NCI-H1417 (cell line): Measurements from ENCODE around the gene ABHD17A.

ENCODE experiments used
- DNase-seq, 3 experiments: peaks; one replicate each; lab custom pipeline; 2025; lab: John Stamatoyannopoulos, UW

Gene ABHD17A

DNA sequence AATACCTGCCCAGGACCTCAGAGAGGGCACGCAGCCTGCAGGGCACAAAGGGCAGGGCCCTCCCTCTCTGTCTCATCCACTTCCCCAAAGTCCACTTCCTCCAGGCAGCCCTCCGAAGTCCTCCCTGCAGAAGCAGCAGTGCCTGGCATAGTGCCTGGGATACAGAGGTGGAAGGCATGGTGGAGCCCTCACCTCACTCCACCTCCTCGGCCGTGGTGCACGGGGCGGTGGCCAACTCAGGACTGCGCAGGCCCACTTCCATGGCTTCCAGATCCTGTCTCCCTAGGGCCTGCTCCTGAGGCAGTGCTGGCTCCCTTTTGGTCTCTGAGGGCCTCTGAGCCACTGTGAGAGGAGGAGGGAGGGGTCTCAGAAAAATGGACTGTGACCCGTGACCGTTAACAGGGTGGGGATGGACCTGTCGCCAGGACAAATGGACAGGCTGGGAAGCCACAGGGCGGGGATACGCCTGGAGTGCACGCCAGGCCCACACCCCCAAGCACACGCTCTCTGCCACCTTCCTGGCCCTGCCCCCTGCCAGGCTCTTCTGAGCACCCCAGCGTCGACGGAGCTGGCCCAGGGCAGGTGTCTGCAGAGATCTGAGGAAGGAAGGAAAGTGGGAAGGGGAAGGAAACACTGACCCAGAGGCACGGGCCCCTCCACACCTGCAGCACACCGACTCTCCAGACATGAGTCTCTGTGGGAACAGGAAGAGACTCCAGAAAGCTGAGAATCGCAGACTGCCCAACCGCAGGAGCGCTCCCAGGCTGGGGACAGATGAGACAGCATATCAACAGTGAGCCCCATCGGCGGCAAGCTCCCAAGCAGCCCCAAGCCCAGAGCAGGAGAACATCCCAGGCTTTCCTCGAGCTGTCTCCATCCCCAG, 45.4 kb downstream of the ABHD17A start:
- DNase-seq: no peak

DNA sequence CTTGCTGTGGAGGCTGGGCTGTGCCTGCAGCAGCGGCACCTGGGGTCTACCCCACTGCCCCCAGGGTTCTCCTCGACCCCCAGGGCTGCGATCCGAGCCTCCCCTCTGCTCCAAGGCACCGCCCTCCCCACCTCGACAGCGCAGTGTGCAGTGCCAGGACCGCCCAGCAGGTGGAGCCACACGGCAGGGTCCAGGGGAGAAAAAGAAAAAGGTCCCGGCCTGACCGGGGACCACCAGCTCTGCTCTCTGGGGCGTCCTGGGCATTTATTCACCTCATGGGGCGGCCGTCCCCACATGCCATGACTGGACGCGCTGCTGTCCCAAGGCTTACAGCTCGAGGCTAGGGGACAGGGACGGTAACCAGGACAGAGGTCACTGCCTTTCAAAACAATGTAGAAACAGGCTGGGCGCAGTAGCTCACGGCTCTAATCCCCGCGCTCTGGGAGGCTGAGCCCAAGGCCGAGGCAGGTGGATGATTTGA, 47.6 kb downstream of the ABHD17A start:
- peak in 1 of 3 experiments; percentile 4 for DNase-seq

DNA sequence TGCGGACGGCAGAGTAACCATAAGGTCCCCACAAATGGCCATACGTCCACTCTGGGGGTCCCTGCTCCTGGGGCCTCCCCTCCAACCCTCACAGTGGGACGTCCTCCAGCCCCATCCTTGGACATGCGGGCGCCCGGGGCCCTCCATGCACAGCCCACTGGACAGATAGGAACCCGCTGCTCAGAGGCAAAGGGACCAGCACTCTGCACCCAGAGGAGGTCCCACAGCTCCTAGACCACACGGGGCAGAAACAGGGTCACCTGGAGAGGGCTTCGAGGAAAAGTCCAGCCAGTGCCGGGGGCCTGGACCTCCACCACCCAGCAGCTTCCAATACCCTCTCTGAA, 48.1 kb downstream of the ABHD17A start:
- no peak for DNase-seq

DNA sequence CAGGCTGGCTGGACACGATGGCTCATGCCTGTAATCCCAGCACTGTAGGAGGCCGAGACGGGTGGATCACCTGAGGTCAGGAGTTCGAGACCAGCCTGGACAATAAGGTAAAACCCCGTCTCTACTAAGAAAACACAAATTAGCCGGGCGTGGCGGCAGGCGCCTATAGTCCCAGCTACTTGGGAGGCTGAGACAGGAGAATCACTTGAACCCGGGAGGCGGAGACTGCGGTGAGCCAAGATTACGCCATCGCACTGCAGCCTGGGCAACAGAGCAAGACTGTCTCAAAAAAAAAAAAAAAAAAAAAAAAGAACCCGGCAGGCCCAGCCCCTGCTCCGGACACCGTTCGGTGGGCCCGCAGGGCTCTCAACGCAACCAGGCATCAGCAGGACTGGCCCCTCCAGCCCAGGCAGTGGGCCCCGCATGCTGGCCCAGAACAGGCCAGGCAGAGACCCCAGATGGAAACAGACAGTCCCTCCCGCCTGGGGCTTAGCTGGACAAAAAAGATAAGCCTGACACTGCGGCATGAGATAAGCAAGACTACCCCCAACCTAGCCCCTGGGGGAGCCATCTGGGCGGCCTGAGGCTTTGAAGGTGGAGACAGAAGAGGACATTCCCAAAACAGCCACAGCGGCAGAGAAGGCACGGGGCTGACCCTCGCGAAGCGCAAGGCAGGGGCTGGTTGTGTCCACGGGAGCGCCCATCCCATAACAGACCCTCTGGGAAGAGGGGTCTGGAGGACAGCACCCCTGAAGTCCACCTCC, 48.7 kb downstream of the ABHD17A start:
- DNase-seq: no peak

DNA sequence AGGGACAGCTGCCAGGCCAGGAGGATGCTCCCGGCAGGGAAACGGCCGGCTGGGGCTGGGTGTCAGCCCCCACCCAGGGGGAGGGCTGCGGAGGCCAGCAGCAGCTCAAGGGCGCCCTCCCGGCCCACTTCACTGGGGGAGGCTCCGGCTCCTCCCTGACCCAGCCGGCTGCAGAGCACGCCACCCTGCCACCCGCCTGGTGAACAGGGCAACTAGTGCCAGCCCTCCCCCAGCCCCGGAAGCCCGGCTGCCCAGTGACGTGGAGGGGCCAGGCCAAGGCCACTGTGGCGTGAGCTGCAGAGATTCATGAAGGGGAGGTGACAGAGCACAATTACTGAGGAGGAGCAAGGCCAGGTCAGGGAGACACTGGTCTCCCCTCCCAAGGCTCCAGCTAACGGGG, 51.8 kb downstream of the ABHD17A start:
- DNase-seq: no peak

DNA sequence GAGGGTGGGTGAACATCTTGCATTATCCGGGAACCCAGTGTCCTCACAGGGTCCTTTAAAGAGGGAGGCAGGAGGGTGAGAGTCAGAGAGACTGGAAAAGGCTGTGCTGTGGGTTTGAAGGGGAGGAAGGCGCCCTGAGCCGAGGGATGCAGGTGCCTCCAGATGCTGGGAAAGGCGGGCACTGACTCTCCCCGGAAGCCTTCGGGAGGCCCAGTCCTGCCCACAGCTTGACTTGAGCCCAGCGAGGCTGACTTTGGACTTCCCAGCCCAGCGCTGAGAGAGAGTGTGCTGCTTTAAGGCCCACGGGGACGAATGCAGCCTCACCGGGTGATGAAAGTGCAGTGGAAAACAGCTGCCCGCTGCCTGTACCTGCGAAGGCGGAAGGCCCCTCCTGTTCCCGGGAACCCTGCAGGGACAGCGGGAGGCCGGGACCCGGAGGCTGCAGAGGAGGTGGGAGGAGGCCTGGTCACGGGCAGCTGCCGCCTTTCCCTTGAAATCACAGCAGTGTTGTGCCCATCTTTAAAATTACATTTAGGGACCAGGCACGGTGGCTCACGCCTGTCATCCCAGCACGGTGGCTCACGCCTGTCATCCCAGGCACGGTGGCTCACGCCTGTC, 53.1 kb downstream of the ABHD17A start:
- DNase-seq: no peak

DNA sequence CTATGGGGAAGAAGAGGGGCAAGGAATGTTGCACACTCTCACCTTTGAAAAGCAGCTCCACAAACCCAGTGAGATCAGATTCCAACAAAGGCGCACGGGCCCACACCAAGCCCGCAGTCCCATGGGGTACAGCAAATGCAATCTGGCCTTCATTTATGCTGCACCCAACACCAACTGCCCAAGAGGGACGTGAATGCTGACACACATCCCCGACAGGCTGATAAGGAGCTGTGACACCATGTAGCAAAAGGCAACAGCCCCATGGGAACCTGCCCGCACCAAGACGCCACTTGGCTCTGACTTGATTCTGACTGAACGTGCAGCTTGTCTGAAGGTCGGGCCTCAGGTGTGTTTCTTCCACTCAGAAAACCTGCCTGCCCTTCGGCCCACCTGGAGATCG, 54.3 kb downstream of the ABHD17A start:
- no peak for DNase-seq

DNA sequence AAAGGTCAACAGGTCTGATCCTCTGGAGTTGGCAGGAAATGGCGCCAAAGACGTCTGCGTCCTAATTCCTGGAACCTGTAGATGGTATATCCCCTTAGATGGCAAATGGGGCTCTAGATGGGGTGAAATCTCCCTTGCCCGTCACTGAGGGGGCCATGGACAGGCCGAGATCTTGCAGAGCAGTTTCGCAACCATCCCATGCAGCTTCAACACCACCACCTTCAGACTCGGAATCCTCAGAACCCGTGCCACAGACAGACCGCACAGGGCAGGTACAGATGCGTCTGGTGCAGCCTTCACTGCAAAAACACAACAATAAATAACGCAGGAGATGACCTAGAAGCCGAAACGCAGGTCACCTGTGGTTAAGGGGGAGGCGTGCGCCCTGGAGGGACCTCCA, 54.7 kb downstream of the ABHD17A start:
- DNase-seq: no peak

DNA sequence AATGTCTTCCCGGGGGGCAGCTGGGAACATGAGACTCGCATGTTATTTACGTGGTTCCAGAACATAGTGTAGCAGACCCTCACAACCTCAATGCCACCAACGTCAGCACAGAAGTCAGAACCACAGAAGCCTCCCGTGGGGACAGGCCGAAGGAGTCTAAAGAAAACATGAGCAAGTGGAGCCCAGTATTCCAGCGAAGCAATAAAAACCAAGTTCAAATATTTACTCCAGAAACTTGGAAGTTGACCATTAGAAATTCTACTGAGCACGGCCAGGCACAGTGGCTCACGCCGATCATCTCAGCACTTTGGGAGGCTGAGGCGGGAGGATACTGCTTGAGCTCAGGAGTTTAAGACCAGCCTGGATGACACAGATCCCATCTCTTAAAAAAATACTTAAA, 55.3 kb downstream of the ABHD17A start:
- DNase-seq: no peak

DNA sequence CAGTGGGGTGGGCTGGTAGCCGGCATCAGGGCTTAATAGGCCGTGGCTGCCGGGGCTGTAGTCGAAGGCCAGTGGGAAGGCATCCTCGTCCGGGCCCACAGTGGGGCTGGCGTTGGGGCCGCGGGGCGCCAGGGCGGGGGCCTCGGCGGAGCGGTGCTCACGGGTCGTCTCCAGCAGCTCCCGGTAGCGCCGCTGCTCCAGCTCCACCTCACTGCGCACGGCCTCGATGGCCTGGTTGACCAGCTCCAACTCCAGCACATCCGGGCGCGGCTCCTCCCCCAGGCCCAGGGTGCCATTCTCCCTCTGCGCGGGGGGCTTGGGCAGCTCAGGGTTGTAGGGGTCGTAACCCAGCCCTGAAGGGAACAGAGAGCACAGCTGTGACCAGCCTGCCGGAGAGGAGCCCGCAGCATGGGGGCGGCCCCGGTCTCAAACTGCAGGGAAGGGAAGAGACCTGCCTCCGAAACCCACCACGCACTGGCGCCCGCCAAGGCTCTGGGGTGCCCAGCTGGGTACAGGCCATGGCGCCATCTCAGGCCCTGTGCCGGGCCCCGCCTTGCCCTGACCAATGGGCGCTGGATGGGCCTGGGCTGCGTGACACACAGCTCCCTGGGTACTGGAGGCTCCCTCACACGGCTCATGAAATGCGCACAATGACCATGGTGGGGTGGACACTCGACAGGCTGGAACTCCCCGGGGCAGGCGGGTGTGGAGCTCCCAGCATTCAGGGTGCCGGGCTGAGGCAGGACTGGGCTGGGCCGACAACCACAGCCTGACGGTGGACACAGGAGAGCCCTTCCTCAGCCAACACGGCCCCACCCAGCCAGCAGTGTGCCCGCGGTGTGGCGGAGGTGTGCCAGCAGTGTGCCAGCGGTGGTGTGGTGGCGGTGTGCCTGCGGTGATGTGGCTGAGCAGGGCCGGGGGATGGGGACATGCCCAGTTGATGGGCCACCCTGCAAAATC, 56.7 kb downstream of the ABHD17A start:
- no peak for DNase-seq

DNA sequence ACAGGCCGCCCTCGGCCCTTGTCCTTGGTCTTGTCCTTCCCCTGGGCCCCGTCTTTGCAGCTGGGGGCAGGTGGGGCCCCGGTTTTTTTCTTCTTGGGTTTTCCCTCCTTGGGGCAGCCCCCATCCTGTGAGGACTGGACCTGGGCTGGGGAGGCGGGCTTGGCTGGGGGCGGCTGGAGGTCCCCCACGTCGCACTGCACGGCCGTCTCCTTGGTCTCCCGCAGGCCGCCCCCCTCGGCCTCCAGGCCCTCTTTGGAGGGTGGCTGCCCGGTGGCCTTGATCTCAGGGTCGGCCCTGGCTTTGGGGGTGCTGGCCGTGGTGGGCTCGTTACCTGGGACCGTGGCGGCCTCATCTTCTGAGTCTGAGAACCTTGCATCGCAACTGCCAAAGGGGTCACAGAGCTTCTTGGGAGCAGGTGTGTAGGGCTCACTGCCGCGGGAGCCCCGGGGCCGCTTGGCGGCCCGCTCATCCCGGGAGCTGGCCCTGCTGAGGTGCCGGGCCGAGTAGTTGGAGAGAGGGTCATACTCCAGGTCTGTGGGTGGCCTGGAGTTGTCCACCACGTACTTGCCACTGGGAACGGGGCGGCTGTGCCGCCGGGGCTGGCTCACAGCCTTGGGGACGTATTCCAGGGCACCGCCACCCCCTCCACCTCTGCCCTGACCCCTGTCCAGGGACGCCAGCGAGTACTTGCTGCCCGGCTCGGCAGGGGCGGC, 57.6 kb downstream of the ABHD17A start:
- no peak for DNase-seq
